MM.1S (cell line): ENCODE results near the gene ANKRD65.
"Not testable (repeated sequence)": the region's sequence is repeated elsewhere in the genome, so short reads cannot be mapped to it uniquely, and the experiment has no call there.

Source experiments
- EZH2 ChIP-seq: fragments of 300-600 bp; sonication (generic); optimal IDR thresholded peaks from 2 replicates; pipeline ENCODE3; 2017; ENCODE audit warnings: low read depth, mild to moderate bottlenecking, antibody characterized with exemption, low read length, mixed read lengths
- TF ChIP-seq, protein P1 (sequence below): fragments of 300-600 bp; sonication (generic); IDR thresholded peaks from 2 replicates; pipeline ENCODE4 v1.5.1; 2016; ENCODE audit warnings: antibody characterized with exemption, low read length, mixed read lengths

GRCh38 chr1:1452365-1452739 is 31.3 kb upstream of the ANKRD65 start:
- TF ChIP-seq, protein P1, sequence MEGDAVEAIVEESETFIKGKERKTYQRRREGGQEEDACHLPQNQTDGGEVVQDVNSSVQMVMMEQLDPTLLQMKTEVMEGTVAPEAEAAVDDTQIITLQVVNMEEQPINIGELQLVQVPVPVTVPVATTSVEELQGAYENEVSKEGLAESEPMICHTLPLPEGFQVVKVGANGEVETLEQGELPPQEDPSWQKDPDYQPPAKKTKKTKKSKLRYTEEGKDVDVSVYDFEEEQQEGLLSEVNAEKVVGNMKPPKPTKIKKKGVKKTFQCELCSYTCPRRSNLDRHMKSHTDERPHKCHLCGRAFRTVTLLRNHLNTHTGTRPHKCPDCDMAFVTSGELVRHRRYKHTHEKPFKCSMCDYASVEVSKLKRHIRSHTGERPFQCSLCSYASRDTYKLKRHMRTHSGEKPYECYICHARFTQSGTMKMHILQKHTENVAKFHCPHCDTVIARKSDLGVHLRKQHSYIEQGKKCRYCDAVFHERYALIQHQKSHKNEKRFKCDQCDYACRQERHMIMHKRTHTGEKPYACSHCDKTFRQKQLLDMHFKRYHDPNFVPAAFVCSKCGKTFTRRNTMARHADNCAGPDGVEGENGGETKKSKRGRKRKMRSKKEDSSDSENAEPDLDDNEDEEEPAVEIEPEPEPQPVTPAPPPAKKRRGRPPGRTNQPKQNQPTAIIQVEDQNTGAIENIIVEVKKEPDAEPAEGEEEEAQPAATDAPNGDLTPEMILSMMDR = not testable (repeated sequence)
- not testable (repeated sequence) for TF ChIP-seq EZH2
